Measurements from ENCODE around the gene ACAD9.
"Not testable (repeated sequence)": the region's sequence is repeated elsewhere in the genome, so short reads cannot be mapped to it uniquely, and the experiment has no call there.

The ACAD9 gene

DNA sequence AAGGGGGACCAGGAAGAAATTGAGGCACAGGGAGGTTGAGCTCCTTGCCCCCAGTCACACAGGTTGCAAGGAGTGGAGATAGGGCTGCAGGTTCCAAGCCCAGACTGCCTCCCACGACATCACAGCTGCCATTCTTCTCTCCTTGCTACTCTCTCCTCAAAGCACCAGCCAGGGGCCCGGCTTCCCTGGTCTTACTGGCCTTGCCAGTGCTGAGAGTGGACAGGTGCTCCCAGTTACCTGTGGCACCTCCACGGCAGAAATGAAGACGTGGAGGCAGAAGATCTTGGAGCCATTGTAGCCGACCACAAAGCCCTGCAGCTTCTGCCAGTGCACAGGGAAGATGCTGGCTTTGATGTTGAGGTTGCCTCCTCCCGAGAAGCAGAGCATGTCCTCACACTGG, 17.9 kb upstream of the ACAD9 start:
- no peak for DNase-seq (ENCODE audit: low read depth, low spot score)

- no peak for DNase-seq (ENCODE audit: low read depth, low spot score)
Measured at GRCh38 chr3:128863560-128863959, 15.9 kb upstream of the ACAD9 start.

DNA sequence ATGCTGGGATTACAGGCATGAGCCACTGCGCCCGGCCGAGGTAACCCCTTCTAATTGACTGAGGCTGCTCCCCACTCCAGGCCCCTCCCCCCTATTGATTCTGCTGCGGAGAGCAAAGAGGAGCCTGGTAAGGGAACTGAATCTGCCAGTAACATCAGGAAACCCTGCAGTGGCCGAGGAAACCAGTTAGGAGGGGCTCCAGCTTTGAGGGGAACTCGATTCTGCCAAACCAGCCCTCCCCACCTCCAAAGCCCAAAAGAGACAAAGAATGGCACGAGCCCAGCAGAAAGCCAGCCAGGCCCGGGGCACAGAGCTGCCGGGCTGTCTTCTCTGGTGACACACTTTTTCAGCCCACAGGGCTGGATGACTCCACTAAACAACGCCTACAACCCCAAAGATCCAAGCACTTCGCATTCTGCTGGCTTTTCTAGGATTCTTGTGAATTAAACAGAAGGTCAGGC, 15.0 kb upstream of the ACAD9 start:
- DNase-seq (ENCODE audit: low read depth, low spot score): no peak

GRCh38 chr3:128864849-128865804, 14.3 kb upstream of the ACAD9 start:
- DNase-seq (ENCODE audit: low read depth, low spot score): not testable (repeated sequence)

DNA sequence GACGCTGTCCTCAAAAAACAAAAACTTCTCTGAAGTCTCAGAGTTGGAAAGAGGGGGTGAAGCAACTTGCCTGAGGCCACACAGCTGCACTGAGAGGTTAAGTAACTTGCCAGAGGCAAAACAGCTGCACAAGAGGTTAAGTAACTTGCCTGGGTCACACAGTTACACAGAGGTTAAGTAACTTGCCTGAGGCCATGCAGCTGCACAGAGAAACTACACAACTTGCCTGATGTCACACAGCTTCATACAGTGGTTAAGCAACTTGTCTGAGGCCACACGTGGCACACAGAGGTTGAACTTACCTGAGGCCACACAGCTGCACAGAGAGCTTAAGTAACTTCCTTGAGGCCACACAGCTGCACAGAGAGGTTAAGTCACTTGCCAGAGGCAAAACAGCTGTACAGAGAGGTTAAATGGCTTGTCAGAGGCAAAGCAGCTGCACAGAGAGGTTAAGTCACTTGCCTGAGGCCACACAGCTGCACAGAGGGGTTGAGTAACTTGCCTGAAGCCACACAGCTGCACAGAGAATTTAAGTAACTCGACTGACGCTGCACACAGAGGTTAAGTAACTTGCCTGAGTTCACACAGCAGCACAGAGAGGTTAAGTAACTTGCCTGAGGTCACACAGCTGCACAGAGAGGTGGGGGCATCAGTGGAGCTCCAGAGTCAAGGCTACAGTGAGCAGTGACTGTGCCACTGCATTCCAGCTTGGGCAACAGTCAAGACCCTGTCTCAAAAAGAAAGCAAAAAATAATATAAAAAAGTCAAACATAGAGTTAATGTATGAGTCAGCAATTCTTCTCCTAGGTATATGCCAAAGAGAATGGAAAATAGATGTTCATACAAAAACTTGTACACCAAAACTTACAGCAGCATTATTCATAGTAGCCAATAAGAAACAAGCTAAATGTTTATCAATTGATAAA, 12.0 kb upstream of the ACAD9 start:
- DNase-seq (ENCODE audit: low read depth, low spot score): no peak

DNA sequence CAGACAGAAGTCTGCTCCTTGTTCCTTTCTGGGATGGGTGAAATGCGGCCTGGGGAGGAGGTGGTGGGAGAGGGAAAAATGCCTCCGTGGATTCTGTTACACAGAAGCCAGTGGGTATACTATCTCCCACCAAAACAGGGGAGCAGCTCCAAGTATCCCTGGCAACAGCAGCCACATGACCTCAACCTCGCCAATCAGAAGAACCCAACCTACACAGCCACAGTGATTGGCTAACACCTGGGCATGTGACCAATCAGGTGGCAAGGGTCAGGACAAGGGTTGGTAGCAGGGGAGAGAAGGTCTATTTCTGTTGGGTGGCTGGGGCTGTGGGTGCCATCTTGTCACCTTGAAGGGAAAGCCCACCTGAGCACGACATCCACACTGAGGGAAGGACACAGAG, 9.1 kb upstream of the ACAD9 start:
- no peak for DNase-seq (ENCODE audit: low read depth, low spot score)

- DNase-seq (ENCODE audit: low read depth, low spot score): no peak
Measured at GRCh38 chr3:128872282-128872681, 7.1 kb upstream of the ACAD9 start.

- DNase-seq (ENCODE audit: low read depth, low spot score): no peak
Measured at GRCh38 chr3:128872744-128873143, 6.7 kb upstream of the ACAD9 start.

DNA sequence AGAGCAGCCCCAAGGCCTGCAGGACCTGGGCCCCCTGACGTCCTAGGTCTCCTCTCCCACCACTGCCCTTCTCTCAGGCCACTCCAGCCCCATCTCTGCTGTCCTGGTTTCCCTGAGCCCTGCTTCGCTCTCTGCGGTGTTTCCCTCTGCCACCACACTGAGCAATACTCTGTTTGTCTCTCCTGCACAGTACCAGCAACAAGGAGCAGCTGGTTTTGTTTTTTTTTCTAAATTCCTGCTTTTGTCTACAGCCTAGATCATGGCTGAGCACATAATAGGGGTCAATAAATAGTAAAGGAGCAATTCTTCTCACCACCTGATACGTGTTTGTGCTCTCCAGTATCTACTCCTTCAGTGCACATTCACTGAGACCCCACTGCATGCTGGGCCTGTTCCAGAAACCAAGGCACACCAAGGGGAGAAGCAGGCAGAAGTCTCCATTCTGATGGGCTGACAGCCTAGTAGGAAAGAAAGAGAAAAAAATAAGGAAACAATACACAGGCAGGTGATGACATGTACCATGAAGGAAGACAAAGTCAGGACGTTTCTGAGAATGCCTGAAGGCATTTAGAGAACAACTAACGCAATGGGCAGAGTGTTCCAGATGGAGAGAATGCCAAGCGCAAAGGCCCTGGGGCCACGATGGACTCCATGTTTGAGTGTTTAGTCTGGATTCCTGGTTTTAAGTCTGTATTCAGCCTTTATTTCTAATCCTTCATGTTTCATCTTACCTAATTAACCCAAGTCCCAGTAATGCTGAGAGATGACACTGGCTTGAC, 6.0 kb upstream of the ACAD9 start:
- no peak for DNase-seq (ENCODE audit: low read depth, low spot score)

DNA sequence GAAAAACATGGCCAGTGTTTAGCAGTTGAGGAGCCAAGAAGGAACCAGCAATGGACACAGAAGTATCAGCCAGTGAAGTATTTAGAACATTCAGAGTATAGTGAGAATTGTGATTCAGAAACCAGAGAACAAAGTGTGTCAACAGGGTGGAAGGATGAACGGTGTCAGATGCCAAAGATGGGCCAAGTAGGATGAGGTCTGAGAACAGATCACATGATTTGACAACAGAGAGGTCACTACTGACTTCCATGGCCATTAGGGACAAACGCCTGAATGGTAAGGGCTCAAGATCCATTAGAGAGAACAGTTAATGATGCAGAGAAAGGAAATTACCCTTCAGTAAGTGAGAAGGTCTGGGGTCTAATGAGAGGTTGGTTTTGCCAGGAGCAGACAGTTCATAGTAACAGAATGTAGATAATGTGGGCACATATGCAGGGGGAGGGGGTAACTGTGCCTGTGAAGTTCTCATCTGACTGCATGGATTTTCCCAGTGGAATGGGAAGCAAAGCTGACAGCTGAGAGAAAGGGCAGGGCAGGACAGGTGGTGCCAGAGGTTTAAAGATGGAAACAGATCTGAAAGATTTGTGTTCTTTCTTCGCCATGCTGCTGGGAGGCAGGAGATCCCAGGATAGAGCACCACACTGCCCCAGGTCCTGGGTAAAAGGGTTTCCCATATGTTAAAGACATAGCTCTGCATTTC, 4.8 kb upstream of the ACAD9 start:
- DNase-seq (ENCODE audit: low read depth, low spot score): no peak

GRCh38 chr3:128875556-128876120, 3.8 kb upstream of the ACAD9 start:
- peak; percentile 38 for DNase-seq (ENCODE audit: low read depth, low spot score)

- no peak for DNase-seq (ENCODE audit: low read depth, low spot score)
Measured at GRCh38 chr3:128878011-128878457, 1.4 kb upstream of the ACAD9 start.

- no peak for DNase-seq (ENCODE audit: low read depth, low spot score)
Measured at GRCh38 chr3:128878556-128879124, 780 bp upstream of the ACAD9 start.

- DNase-seq (ENCODE audit: low read depth, low spot score): no peak
Measured at GRCh38 chr3:128879991-128880390, 571 bp downstream of the ACAD9 start.

- DNase-seq (ENCODE audit: low read depth, low spot score): not testable (repeated sequence)
Measured at GRCh38 chr3:128880455-128880854, 1.0 kb downstream of the ACAD9 start.

GRCh38 chr3:128881576-128881975, 2.2 kb downstream of the ACAD9 start:
- DNase-seq (ENCODE audit: low read depth, low spot score): no peak

GRCh38 chr3:128882719-128883118, 3.3 kb downstream of the ACAD9 start:
- DNase-seq (ENCODE audit: low read depth, low spot score): no peak

DNA sequence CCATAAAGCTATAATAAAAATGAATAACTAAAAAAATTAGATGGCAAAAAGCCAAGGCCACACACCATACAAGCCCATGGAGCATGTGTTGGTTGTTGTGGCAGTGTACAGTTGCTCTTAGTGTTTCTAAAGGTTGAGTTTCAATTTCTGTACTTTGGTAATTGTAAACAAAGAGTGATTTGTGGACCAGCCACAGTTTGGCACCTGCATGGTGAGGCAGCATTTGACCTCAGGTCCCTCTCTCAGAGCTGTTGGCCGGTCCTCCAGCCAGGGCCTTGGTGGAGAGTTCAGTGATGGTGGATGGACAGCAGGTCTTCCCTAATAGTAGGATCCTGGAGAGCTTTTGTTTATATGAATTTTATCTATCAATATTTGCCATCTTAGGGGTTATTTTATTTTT, 5.6 kb downstream of the ACAD9 start:
- no peak for DNase-seq (ENCODE audit: low read depth, low spot score)

DNA sequence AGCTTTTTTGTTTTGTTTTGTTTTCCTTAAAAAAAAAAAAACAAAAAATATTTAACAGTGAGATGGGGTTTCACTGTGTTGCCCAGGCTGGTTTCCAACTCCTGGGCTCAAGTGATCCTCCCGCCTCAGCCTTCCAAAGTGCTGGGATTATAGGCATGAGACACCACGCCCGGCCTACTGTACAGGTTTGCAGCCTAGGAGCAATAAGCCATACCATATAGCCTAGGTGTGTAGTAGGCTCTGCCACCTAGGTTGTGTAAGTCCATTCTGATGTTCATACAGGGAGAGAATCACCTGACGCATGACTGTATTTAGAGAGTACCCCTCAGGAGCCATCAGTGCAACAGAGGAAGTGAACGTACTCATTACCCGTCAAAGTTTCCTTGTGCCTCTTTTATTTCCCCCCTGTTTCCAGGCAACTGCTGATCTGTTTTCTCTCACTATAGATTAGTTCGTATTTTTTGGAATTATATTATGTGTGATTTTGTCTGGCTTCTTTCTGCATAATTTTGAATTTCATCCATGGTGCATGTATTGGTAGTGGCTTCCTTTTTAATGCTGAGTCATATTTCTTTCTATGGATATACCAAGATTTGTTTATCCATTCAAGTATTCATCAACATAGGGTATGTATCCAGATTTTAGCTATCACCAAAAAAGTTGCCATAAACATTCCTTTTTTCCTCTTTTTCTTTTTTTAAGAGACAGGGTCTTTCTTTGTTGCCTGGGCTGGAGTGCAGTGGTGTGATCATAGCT, 9.9 kb downstream of the ACAD9 start:
- DNase-seq (ENCODE audit: low read depth, low spot score): no peak
